Measurements from ENCODE around the gene PDE4B. TPM values are rescaled to one million over a fixed set of nuclear protein-coding genes. Genes with fewer than 3 reads are reported as not detected.

Gene PDE4B
- total and polyA plus RNA-seq, 9 donors, result 1.7 to 8.2 (median 5.1) TPM

DNA sequence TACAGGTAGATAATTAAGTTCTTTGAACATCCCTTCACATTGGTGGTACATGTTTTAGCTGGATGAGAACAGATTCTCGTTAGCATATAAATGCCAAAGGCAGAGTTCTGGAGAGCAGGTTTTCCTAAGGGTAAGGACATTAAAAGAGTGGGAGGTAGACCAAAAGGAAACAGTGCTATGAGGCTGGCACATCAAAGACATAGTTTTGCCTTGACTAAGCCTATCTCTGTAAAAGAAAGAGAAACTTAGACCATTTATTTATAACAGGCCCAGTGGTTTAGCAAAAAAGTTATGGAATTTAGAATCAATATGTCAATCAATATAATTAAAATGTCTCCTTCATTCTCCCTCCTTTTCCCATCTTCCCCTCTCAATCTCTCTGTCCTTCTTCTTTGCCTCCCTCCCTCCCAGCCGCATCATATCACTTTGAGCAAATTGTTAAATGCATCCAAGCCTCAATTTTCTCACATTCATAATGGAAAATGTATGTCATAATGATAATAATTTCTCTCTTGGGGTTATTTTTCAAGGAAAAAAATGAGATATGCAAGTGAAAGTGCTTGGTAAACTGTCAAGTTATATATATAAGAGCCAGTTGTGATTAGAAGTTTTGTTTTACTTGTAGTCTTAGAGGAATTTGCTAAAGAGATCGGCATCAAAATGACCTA lies 531.4 kb downstream of the PDE4B start:
- WGBS, 3 donors, result 70 to 75% (median 70%) methylated on average over 3 of the region's 3 CpGs
- H3K4me1 ChIP-seq (ENCODE audit: insufficient read depth), result no peaks in the 10 kb centered on the region
- no peaks in the 10 kb centered on the region for H3K9me3 ChIP-seq
- no peaks in the 10 kb centered on the region for H3K27me3 ChIP-seq
- TF ChIP-seq EP300 (IDR thresholded peaks at IDR 0.05) (no peak), POLR2A (IDR thresholded peaks at IDR 0.05) (no peak)
- TF ChIP-seq, protein P1, sequence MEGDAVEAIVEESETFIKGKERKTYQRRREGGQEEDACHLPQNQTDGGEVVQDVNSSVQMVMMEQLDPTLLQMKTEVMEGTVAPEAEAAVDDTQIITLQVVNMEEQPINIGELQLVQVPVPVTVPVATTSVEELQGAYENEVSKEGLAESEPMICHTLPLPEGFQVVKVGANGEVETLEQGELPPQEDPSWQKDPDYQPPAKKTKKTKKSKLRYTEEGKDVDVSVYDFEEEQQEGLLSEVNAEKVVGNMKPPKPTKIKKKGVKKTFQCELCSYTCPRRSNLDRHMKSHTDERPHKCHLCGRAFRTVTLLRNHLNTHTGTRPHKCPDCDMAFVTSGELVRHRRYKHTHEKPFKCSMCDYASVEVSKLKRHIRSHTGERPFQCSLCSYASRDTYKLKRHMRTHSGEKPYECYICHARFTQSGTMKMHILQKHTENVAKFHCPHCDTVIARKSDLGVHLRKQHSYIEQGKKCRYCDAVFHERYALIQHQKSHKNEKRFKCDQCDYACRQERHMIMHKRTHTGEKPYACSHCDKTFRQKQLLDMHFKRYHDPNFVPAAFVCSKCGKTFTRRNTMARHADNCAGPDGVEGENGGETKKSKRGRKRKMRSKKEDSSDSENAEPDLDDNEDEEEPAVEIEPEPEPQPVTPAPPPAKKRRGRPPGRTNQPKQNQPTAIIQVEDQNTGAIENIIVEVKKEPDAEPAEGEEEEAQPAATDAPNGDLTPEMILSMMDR (IDR thresholded peaks at IDR 0.05), result no peak
- no peak for DNase-seq
- intact Hi-C loops (cut with DNase I), result loop anchor here in 1 of 4 donors (10.0 kb wide), 1 partner anchor 59 kb away; no protein-coding TSS in a partner anchor
- H3K36me3 ChIP-seq, result no peaks in the 10 kb centered on the region
- H3K4me3 ChIP-seq, result no peak overlapping the region
- no peak overlapping the region for H3K27ac ChIP-seq

DNA sequence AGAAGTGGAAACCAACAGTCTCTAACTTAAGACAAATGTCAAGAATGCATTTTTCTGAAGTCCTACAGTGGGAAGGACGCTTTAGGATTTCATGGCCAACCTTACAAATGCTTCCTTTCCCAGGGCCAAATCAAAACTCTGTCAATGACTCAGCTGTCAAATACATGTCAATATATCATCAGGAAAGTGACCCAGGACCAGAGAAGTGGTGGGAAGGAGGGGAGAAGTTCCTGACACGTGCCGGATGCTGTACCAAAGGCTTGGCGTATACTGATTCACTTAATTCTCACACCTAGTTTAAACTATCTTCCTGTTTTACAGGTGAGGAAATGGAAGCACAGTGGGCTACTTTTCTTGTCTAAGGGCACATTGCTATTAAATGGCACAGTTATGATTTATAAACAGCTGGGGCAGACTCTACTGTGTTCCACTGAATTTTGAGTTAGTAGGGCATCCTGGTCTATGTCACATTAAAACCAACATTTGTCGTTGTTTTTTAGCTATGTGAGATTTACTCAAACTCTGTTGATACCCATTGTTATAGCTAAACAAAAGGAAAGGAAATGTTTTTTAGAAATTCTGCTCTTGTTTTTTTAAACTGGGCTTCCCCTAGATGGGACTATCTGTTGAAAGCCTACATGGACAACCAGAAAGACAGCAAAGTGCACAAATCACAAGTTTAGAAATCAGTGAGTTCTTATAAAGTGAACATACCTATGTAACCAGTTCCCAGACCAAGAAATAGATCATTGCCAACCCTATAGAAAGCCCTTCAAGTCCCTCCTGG lies 533.1 kb downstream of the PDE4B start:
- no peak overlapping the region for H3K27ac ChIP-seq
- 94 to 95% (median 95%) methylated on average over 5 of the region's 5 CpGs for WGBS, 3 donors
- no peaks in the 10 kb centered on the region for H3K4me1 ChIP-seq (ENCODE audit: insufficient read depth)
- intact Hi-C loops (cut with DNase I), result loop anchor here in 1 of 4 donors (10.0 kb wide), 1 partner anchor 61 kb away; no protein-coding TSS in a partner anchor
- TF ChIP-seq, protein P1 (IDR thresholded peaks at IDR 0.05), result no peak
- TF ChIP-seq EP300 (IDR thresholded peaks at IDR 0.05) (no peak), POLR2A (IDR thresholded peaks at IDR 0.05) (no peak)
- H3K36me3 ChIP-seq, result no peaks in the 10 kb centered on the region
- no peaks in the 10 kb centered on the region for H3K9me3 ChIP-seq
- DNase-seq, result no peak
- no peaks in the 10 kb centered on the region for H3K27me3 ChIP-seq
- H3K4me3 ChIP-seq, result no peak overlapping the region

DNA sequence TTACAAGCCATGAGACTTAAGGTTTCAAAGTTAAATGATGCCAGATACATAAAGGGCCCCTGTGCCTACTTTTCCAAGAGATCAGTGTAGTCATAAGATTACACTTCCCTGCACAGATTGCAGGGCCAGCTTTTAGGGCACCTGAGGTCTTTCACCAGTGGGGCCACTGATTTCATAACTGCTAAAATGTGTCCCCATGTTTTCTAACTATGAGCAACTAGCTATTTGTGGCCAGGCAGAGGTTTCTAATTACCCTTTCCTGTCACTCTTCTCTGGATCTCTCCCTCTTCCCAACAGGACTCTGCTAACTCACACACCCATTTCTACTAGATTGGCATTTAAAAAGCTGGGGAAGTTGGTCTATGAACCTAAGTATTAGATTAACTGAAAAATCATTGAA lies 534.2 kb downstream of the PDE4B start:
- intact Hi-C loops (cut with DNase I), result loop anchor here in 1 of 4 donors (10.0 kb wide), 1 partner anchor 62 kb away; no protein-coding TSS in a partner anchor
- TF ChIP-seq EP300 (IDR thresholded peaks at IDR 0.05), result no peak
- TF ChIP-seq, protein P1 (IDR thresholded peaks at IDR 0.05), result no peak
- TF ChIP-seq POLR2A (IDR thresholded peaks at IDR 0.05), result no peak
- H3K27me3 ChIP-seq, result no peaks in the 10 kb centered on the region

DNA sequence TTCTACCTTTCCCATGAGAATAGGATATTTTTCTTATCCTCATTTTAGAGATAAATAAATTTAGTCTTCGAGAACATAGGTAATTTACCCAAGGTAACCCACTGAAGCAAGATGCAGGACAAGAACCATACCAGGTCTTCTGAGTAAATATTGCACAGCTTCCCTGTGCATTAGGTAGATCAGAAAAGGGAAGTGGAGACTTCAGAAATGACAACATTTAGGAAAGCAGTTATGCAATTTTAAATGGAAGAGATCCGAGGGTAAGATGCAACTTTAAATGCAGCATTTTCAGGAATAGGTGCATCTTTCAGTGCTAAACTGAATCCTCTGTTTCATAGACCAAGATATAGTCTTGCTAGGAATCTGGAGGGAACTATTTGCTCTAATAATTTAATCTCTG lies 534.9 kb downstream of the PDE4B start:
- 91 to 97% (median 93%) methylated on average over 2 of the region's 2 CpGs for WGBS, 3 donors
- intact Hi-C loops (cut with DNase I), result loop anchor here in 1 of 4 donors (10.0 kb wide), 1 partner anchor 63 kb away; no protein-coding TSS in a partner anchor

More for the DNA sequence above, 534.2 kb downstream of the PDE4B start:
- H3K36me3 ChIP-seq, result no peaks in the 10 kb centered on the region
- no peak overlapping the region for H3K27ac ChIP-seq
- H3K9me3 ChIP-seq, result no peaks in the 10 kb centered on the region
- no peak overlapping the region for H3K4me3 ChIP-seq
- no peaks in the 10 kb centered on the region for H3K4me1 ChIP-seq (ENCODE audit: insufficient read depth)
- no peak for DNase-seq

More for the DNA sequence above, 534.9 kb downstream of the PDE4B start:
- no peak for TF ChIP-seq EP300 (IDR thresholded peaks at IDR 0.05)
- TF ChIP-seq POLR2A (IDR thresholded peaks at IDR 0.05), result no peak
- TF ChIP-seq, protein P1 (IDR thresholded peaks at IDR 0.05), result no peak
- no peak overlapping the region for H3K4me3 ChIP-seq
- H3K36me3 ChIP-seq, result no peaks in the 10 kb centered on the region
- no peak overlapping the region for H3K27ac ChIP-seq
- DNase-seq, result no peak
- no peaks in the 10 kb centered on the region for H3K4me1 ChIP-seq (ENCODE audit: insufficient read depth)
- H3K9me3 ChIP-seq, result no peaks in the 10 kb centered on the region
- no peaks in the 10 kb centered on the region for H3K27me3 ChIP-seq
